IMR-90 (cell line): ENCODE data around the gene ADAM15. TPM values are rescaled to one million over a fixed set of nuclear protein-coding genes. Genes with fewer than 3 reads are reported as not detected.

ENCODE experiments used
- ATAC-seq: fragments of 200-7000 bp; cut with Tn5 transposase; 2 replicates; pipeline ENCODE4 v1.9.1; 2020; ENCODE audit warnings: low read depth, mild to moderate bottlenecking, moderate library complexity
- BruUV-seq: library from RNA; stranded (reverse); fragments of 400-500 nt; replicated peaks from 2 replicates; lab custom pipeline; 2021; lab: Mats Ljungman, UMichigan
- CTCF ChIA-PET: fragments of 300-600 bp; formaldehyde crosslinking; extraction: SDS; loops from one replicate; lab custom pipeline; 2021; ENCODE audit warnings: antibody characterized with exemption; lab: Yijun Ruan, JAX
- POLR2A ChIA-PET: fragments of 300-600 bp; sonication (Branson Sonifier 250); formaldehyde crosslinking; loops from one replicate; lab custom pipeline; 2022; ENCODE audit warnings: antibody characterized with exemption; ENCODE audit not compliant: unreplicated experiment; lab: Charles Lee
- DNase-seq: peaks from one replicate; pipeline ENCODE4 v3.0.0; 2013
- H2AFZ ChIP-seq: replicated peaks from 2 replicates; pipeline ENCODE3; 2013; ENCODE audit warnings: low read length, mild to moderate bottlenecking; ENCODE audit not compliant: poor library complexity
- H2AK5ac ChIP-seq: 2 replicates; pipeline ENCODE4 v1.6.1; 2013; ENCODE audit warnings: low read depth, low read length, inconsistent platforms
- H2AK9ac ChIP-seq: replicated peaks from 2 replicates; pipeline ENCODE3; 2013; ENCODE audit warnings: mild to moderate bottlenecking, low read depth, low read length, moderate library complexity; ENCODE audit not compliant: poor library complexity
- H2BK120ac ChIP-seq: 2 replicates; pipeline ENCODE4 v1.6.1; 2013; ENCODE audit warnings: low read depth, low read length, inconsistent platforms
- H2BK15ac ChIP-seq: 3 replicates; pipeline ENCODE4 v1.6.1; 2013; ENCODE audit warnings: low read depth, low read length, inconsistent platforms
- H2BK20ac ChIP-seq: 2 replicates; pipeline ENCODE4 v1.6.1; 2013; ENCODE audit warnings: low read depth, mild to moderate bottlenecking, inconsistent platforms, low read length, moderate library complexity
- H2BK5ac ChIP-seq: 2 replicates; pipeline ENCODE4 v1.6.1; 2013; ENCODE audit warnings: mild to moderate bottlenecking, low read depth, low read length, inconsistent platforms; ENCODE audit not compliant: poor library complexity, severe bottlenecking
- H3K14ac ChIP-seq: replicated peaks from 2 replicates; pipeline ENCODE4 v1.6.1; 2013; ENCODE audit warnings: low read depth, low read length, inconsistent platforms
- H3K18ac ChIP-seq: 2 replicates; pipeline ENCODE4 v1.6.1; 2013; ENCODE audit warnings: low read depth, low read length, control low read depth
- H3K23ac ChIP-seq: 2 replicates; pipeline ENCODE4 v1.6.1; 2013; ENCODE audit warnings: low read depth, low read length, inconsistent platforms
- H3K27ac ChIP-seq: 2 replicates; pipeline ENCODE4 v1.5.1; 2013; ENCODE audit warnings: mild to moderate bottlenecking, control low read depth, low read length; ENCODE audit not compliant: insufficient read depth
- H3K27me3 ChIP-seq: 2 replicates; pipeline ENCODE4 v1.6.1; 2013; ENCODE audit warnings: low read length; ENCODE audit not compliant: control insufficient read depth, insufficient read depth
- H3K36me3 ChIP-seq: 2 replicates; pipeline ENCODE4 v1.6.1; 2013; ENCODE audit warnings: low read length, mixed read lengths; ENCODE audit not compliant: control insufficient read depth, insufficient read depth
- H3K4ac ChIP-seq: 2 replicates; pipeline ENCODE4 v1.6.1; 2013; ENCODE audit warnings: low read depth, low read length, inconsistent platforms
- H3K4me1 ChIP-seq: 2 replicates; pipeline ENCODE4 v1.6.1; 2013; ENCODE audit warnings: low read length, mixed read lengths; ENCODE audit not compliant: control insufficient read depth, insufficient read depth
- H3K4me2 ChIP-seq: 2 replicates; pipeline ENCODE4 v1.6.1; 2013; ENCODE audit warnings: low read depth, mild to moderate bottlenecking, control low read depth, low read length, moderate library complexity
- H3K4me3 ChIP-seq: 2 replicates; pipeline ENCODE4 v1.5.1; 2013; ENCODE audit warnings: low read depth, mild to moderate bottlenecking, control low read depth, low read length, moderate library complexity; ENCODE audit not compliant: insufficient read depth
- H3K56ac ChIP-seq: 2 replicates; pipeline ENCODE4 v1.6.1; 2013; ENCODE audit warnings: low read length, inconsistent platforms; ENCODE audit not compliant: insufficient read depth; ENCODE audit errors: extremely low read depth
- H3K79me1 ChIP-seq, 2 experiments: 2 replicates each; pipeline ENCODE4 v1.6.1; 2013; ENCODE audit warnings: low read length in 2 of 2, inconsistent platforms in 1 of 2, low read depth in 1 of 2
- H3K9ac ChIP-seq: 2 replicates; pipeline ENCODE4 v1.6.1; 2013; ENCODE audit warnings: low read depth, low read length, control low read depth
- H3K9me1 ChIP-seq: 2 replicates; pipeline ENCODE4 v1.6.1; 2013; ENCODE audit warnings: low read length, inconsistent platforms; ENCODE audit not compliant: insufficient read depth
- H3K9me3 ChIP-seq: 2 replicates; pipeline ENCODE4 v1.6.1; 2013; ENCODE audit warnings: low read length; ENCODE audit not compliant: control insufficient read depth, insufficient read depth
- H4K20me1 ChIP-seq: 2 replicates; pipeline ENCODE4 v1.6.1; 2013; ENCODE audit warnings: low read length, inconsistent platforms; ENCODE audit not compliant: insufficient read depth
- H4K5ac ChIP-seq: 2 replicates; pipeline ENCODE4 v1.6.1; 2013; ENCODE audit warnings: mild to moderate bottlenecking, low read depth, low read length, control low read depth
- H4K8ac ChIP-seq, 2 experiments: 2 replicates each; pipeline ENCODE4 v1.6.1; 2013; ENCODE audit warnings: low read depth in 2 of 2, low read length in 2 of 2, control low read depth in 1 of 2, inconsistent platforms in 1 of 2
- H4K91ac ChIP-seq: 2 replicates; pipeline ENCODE4 v1.6.1; 2013; ENCODE audit warnings: low read depth, low read length, inconsistent platforms; ENCODE audit not compliant: insufficient read depth
- BHLHE40 ChIP-seq: fragments of 150-350 bp; IDR thresholded peaks from 2 replicates; pipeline ENCODE4 v1.6.1; 2016; ENCODE audit warnings: mild to moderate bottlenecking, low read depth, low read length
- CEBPB ChIP-seq: IDR thresholded peaks from 2 replicates; pipeline ENCODE4 v1.6.1; 2012; ENCODE audit warnings: low read depth, low read length, improper control_type of control experiment
- CHD1 ChIP-seq: IDR thresholded peaks from 2 replicates; pipeline ENCODE4 v1.6.1; 2012; ENCODE audit warnings: low read depth, low read length, improper control_type of control experiment
- ELK1 ChIP-seq: fragments of 150-350 bp; IDR thresholded peaks from 2 replicates; pipeline ENCODE4 v1.6.1; 2016; ENCODE audit warnings: low read depth, mild to moderate bottlenecking, low read length, moderate library complexity, borderline replicate concordance
- MXI1 ChIP-seq: IDR thresholded peaks from 2 replicates; pipeline ENCODE4 v1.6.1; 2012; ENCODE audit warnings: low read depth, mild to moderate bottlenecking, low read length, moderate library complexity, borderline replicate concordance
- POLR2A ChIP-seq: IDR thresholded peaks from 2 replicates; pipeline ENCODE4 v1.6.1; 2012; ENCODE audit warnings: mild to moderate bottlenecking, low read depth, low read length
- RAD21 ChIP-seq: IDR thresholded peaks from 2 replicates; pipeline ENCODE4 v1.6.1; 2012; ENCODE audit warnings: low read length, improper control_type of control experiment
- RCOR1 ChIP-seq: IDR thresholded peaks from 2 replicates; pipeline ENCODE4 v1.6.1; 2012; ENCODE audit warnings: mild to moderate bottlenecking, low read length, improper control_type of control experiment; ENCODE audit not compliant: insufficient replicate concordance
- RFX5 ChIP-seq: IDR thresholded peaks from 2 replicates; pipeline ENCODE4 v1.8.0; 2012; ENCODE audit warnings: low read depth, mild to moderate bottlenecking, low read length, moderate library complexity
- SMC3 ChIP-seq: fragments of 150-350 bp; IDR thresholded peaks from 2 replicates; pipeline ENCODE4 v1.6.1; 2016; ENCODE audit warnings: low read depth, mild to moderate bottlenecking, antibody characterized with exemption, low read length, moderate library complexity
- WGBS, 2 experiments: methylation state at CpG; one replicate each; pipeline versions ENCODE4 v1.1.5 to v1.1.7; 2013; ENCODE audit warnings: missing lambda C conversion rate in 2 of 2; ENCODE audit not compliant: insufficient read length in 1 of 2; ENCODE audit errors: extremely low coverage in 2 of 2; 5-methylcytosine and 5-hydroxymethylcytosine counted together
- dilution Hi-C: fragments of 300-500 bp; cut with HindIII; formaldehyde crosslinking; loops from one replicate; pipeline ENCODE4 v1.14.3; 2018; ENCODE audit warnings: low sequenced_read_pairs; ENCODE audit not compliant: unreplicated experiment
- in situ Hi-C: fragments of 300-500 bp; cut with MboI; formaldehyde crosslinking; loops from 3 replicates; pipeline ENCODE4 v1.14.3; 2019; ENCODE audit warnings: low sequenced_read_pairs, inconsistent platforms, mixed read lengths
- intact Hi-C: fragments of 100-400 bp; cut with micrococcal nuclease; formaldehyde crosslinking; loops from 2 replicates; pipeline ENCODE4 v1.10.0; 2022
- polyA plus RNA-seq, 3 experiments: library from polyadenylated mRNA; depleted of rRNA; stranded (reverse); fragments of >200 nt; gene quantifications; 2 replicates each; pipeline ENCODE4 v1.2.3, GENCODE V29; 2012; ENCODE audit warnings: low replicate concordance in 1 of 3
- total RNA-seq: library from RNA; depleted of rRNA; stranded (reverse); fragments of >200 nt; gene quantifications from 2 replicates; pipeline ENCODE4 v1.2.3, GENCODE V29; 2012

The ADAM15 gene
- total and polyA plus RNA-seq, 2 of the 4 experiments (the other 2 are of a cell fraction): 25.6 to 52.4 TPM

GRCh38 chr1:155038602-155039307, 12.4 kb upstream of the ADAM15 start:
- intact Hi-C loops (no loop called here), dilution Hi-C loops (no loop called here), in situ Hi-C loops (no loop called here)
- Histone ChIP-seq H3K18ac (no peak overlapping the region), H3K36me3 (no peaks in the 10 kb centered on the region), H4K5ac (no peak overlapping the region), H4K91ac (no peak overlapping the region), H2BK120ac (no peak overlapping the region), H3K4ac (no peak overlapping the region), H3K79me1 (no peaks in the 10 kb centered on the region), H3K9me1 (peaks cover 6% of the 10 kb centered on the region; the same call in 1 of the 2 replicates), H3K4me1 (peaks cover 1% of the 10 kb centered on the region; the same call in 1 of the 2 replicates), H2BK20ac (no peak overlapping the region), H2AK5ac (no peak overlapping the region), H2BK15ac (no peak overlapping the region), H3K14ac (no peak overlapping the region), H4K20me1 (no peaks in the 10 kb centered on the region), H2AK9ac (no peak overlapping the region), H3K56ac (no peak overlapping the region), H2BK5ac (no peak overlapping the region), H3K9me3 (no peaks in the 10 kb centered on the region), H3K27ac (no peak overlapping the region), H2AFZ (no peak overlapping the region), H4K8ac (no peak overlapping the region), H3K9ac (no peak overlapping the region), H3K23ac (no peak overlapping the region), H3K4me3 (no peak overlapping the region), H3K27me3 (peaks cover 39% of the 10 kb centered on the region), H3K4me2 (no peak overlapping the region)
- 22% methylated on average over 4 of the region's 8 CpGs; no CpG with 5 or more reads in 1 of the 2 experiments for WGBS, 2 experiments
- ATAC-seq: peak; percentile 66
- TF ChIP-seq RCOR1 (no peak), CHD1 (no peak), SMC3 (no peak), POLR2A (no peak), CEBPB (no peak), MXI1 (no peak), BHLHE40 (no peak), RFX5 (no peak), RAD21 (no peak), ELK1 (no peak)
- no TSS peak for BruUV-seq
- peak; percentile 19 for DNase-seq
- CTCF ChIA-PET: interaction anchor here (1.4 to 1.8 kb wide), 2 partner anchors 12 to 23 kb away, joined by 3 to 4 read pairs; partner anchors contain the start of gene ADAM15
- POLR2A ChIA-PET: no interaction called here
